Panc1 (cell line): ENCODE measurements around the gene ABCC1. TPM values are rescaled to one million over a fixed set of nuclear protein-coding genes. Genes with fewer than 3 reads are reported as not detected.

Experiments used
- ATAC-seq: fragments of 200-7000 bp; cut with Tn5 transposase; 2 replicates; pipeline ENCODE4 v1.9.1; 2020; ENCODE audit warnings: mild to moderate bottlenecking, moderate library complexity
- BruUV-seq: library from RNA; stranded (reverse); fragments of 400-500 nt; replicated peaks from 2 replicates; lab custom pipeline; 2021; lab: Mats Ljungman, UMichigan
- CTCF ChIA-PET: fragments of 300-600 bp; sonication (Branson Sonifier 250); formaldehyde crosslinking; loops from one replicate; lab custom pipeline; 2022; ENCODE audit warnings: antibody characterized with exemption; lab: Charles Lee
- POLR2A ChIA-PET: fragments of 300-600 bp; sonication (Branson Sonifier 250); formaldehyde crosslinking; loops from one replicate; lab custom pipeline; 2022; ENCODE audit warnings: antibody characterized with exemption; lab: Charles Lee
- DNase-seq: peaks from one replicate; pipeline ENCODE4 v3.0.0-alpha.2; 2010; ENCODE audit warnings: low read depth, low spot score
- H3K27ac ChIP-seq: 2 replicates; pipeline ENCODE4 v1.5.1; 2011; ENCODE audit warnings: mild to moderate bottlenecking, low read length, inconsistent platforms
- H3K27me3 ChIP-seq: fragments of 200-500 bp; sonication (Bioruptor generic); 2 replicates; pipeline ENCODE4 v1.6.0; 2014; ENCODE audit warnings: low read length, inconsistent platforms; ENCODE audit not compliant: control insufficient read depth, insufficient read depth
- H3K36me3 ChIP-seq: fragments of 200-500 bp; sonication (Bioruptor generic); 2 replicates; pipeline ENCODE4 v1.5.1; 2014; ENCODE audit warnings: inconsistent platforms, mild to moderate bottlenecking, low read length, moderate library complexity; ENCODE audit not compliant: control insufficient read depth, insufficient read depth
- H3K4me1 ChIP-seq: 2 replicates; pipeline ENCODE4 v1.5.1; 2011; ENCODE audit warnings: inconsistent platforms, mild to moderate bottlenecking, low read length, moderate library complexity; ENCODE audit not compliant: control insufficient read depth, insufficient read depth
- H3K4me3 ChIP-seq, 2 experiments: 2 replicates each; pipeline ENCODE4 v1.5.1; 2011 to 2012; ENCODE audit warnings: low read depth in 2 of 2, low read length in 2 of 2, mild to moderate bottlenecking in 2 of 2, inconsistent platforms in 1 of 2, moderate library complexity in 1 of 2
- H3K9me3 ChIP-seq: fragments of 200-500 bp; sonication (Bioruptor generic); 2 replicates; pipeline ENCODE4 v1.5.1; 2014; ENCODE audit warnings: low read depth, mild to moderate bottlenecking, inconsistent platforms, low read length, moderate library complexity; ENCODE audit not compliant: control insufficient read depth, insufficient read depth
- POLR2AphosphoS5 ChIP-seq: IDR thresholded peaks from 2 replicates; pipeline ENCODE4 v1.6.1; 2012; ENCODE audit warnings: mild to moderate bottlenecking, low read depth, low read length, moderate library complexity
- SIN3A ChIP-seq: IDR thresholded peaks from 2 replicates; pipeline ENCODE4 v1.6.1; 2012; ENCODE audit warnings: low read depth, mild to moderate bottlenecking, low read length, moderate library complexity, borderline replicate concordance; ENCODE audit not compliant: insufficient read depth
- TCF7L2 ChIP-seq: IDR thresholded peaks from 2 replicates; pipeline ENCODE4 v1.6.1; 2011; ENCODE audit warnings: mild to moderate bottlenecking, low read depth, low read length, inconsistent platforms
- in situ Hi-C: cut with HindIII; loops from 2 replicates; pipeline ENCODE4 v1.10.0; 2016; ENCODE audit warnings: low sequenced_read_pairs, low pct_unique_long_range_greater_than_20kb
- intact Hi-C: fragments of 100-400 bp; cut with micrococcal nuclease; formaldehyde crosslinking; loops from one replicate; pipeline ENCODE4 v1.10.0; 2022; ENCODE audit not compliant: unreplicated experiment
- total RNA-seq: library from RNA; stranded (reverse); gene quantifications from one replicate; pipeline ENCODE4 v1.2.1, GENCODE V29; 2021; ENCODE audit not compliant: unreplicated experiment
- TF ChIP-seq, protein P1 (sequence below): fragments of 450-650 bp; IDR thresholded peaks from 2 replicates; pipeline ENCODE4 v1.5.1; 2017; ENCODE audit warnings: mild to moderate bottlenecking
- TF ChIP-seq, protein P2 (sequence below), 2 experiments: IDR thresholded peaks; 2 replicates each; pipeline ENCODE4 v1.6.1; 2011 to 2012; ENCODE audit warnings: low read depth in 2 of 2, control low read depth in 1 of 2, low read length in 1 of 2, mild to moderate bottlenecking in 1 of 2, moderate library complexity in 1 of 2; ENCODE audit not compliant: insufficient read depth in 1 of 2

Gene ABCC1
- total RNA-seq, 1 experiment from 2014 or later = 296 TPM

DNA sequence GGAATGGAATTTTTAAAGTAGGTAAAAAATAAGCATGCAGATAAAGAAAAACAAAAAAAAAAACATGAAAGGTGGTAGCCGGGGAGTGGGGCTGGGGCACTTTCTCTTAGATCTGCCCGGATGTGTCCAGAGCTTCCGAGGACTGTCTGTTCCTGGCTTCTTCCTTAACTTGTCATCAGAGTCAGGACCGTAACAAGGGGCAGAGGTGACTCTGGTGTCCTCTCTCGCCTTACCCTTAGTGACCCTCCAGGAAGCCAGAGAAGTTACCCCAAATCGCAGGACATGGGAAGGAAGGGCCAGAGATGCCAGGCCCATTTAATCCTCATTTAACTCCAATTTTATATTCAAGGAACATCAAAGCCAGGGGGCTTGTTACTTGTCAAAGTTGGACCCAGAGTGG, 158.4 kb downstream of the ABCC1 start:
- CTCF ChIA-PET = interaction anchor here (0.7 kb wide), 1 partner anchor 74 kb away, joined by 4 read pairs; no protein-coding TSS in a partner anchor
- TF ChIP-seq, protein P1, sequence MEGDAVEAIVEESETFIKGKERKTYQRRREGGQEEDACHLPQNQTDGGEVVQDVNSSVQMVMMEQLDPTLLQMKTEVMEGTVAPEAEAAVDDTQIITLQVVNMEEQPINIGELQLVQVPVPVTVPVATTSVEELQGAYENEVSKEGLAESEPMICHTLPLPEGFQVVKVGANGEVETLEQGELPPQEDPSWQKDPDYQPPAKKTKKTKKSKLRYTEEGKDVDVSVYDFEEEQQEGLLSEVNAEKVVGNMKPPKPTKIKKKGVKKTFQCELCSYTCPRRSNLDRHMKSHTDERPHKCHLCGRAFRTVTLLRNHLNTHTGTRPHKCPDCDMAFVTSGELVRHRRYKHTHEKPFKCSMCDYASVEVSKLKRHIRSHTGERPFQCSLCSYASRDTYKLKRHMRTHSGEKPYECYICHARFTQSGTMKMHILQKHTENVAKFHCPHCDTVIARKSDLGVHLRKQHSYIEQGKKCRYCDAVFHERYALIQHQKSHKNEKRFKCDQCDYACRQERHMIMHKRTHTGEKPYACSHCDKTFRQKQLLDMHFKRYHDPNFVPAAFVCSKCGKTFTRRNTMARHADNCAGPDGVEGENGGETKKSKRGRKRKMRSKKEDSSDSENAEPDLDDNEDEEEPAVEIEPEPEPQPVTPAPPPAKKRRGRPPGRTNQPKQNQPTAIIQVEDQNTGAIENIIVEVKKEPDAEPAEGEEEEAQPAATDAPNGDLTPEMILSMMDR = no peak
- TF ChIP-seq TCF7L2 (no peak), SIN3A (no peak), POLR2AphosphoS5 (no peak)
- TF ChIP-seq, protein P2, sequence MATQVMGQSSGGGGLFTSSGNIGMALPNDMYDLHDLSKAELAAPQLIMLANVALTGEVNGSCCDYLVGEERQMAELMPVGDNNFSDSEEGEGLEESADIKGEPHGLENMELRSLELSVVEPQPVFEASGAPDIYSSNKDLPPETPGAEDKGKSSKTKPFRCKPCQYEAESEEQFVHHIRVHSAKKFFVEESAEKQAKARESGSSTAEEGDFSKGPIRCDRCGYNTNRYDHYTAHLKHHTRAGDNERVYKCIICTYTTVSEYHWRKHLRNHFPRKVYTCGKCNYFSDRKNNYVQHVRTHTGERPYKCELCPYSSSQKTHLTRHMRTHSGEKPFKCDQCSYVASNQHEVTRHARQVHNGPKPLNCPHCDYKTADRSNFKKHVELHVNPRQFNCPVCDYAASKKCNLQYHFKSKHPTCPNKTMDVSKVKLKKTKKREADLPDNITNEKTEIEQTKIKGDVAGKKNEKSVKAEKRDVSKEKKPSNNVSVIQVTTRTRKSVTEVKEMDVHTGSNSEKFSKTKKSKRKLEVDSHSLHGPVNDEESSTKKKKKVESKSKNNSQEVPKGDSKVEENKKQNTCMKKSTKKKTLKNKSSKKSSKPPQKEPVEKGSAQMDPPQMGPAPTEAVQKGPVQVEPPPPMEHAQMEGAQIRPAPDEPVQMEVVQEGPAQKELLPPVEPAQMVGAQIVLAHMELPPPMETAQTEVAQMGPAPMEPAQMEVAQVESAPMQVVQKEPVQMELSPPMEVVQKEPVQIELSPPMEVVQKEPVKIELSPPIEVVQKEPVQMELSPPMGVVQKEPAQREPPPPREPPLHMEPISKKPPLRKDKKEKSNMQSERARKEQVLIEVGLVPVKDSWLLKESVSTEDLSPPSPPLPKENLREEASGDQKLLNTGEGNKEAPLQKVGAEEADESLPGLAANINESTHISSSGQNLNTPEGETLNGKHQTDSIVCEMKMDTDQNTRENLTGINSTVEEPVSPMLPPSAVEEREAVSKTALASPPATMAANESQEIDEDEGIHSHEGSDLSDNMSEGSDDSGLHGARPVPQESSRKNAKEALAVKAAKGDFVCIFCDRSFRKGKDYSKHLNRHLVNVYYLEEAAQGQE (IDR thresholded peaks at IDR 0.05; ENCODE audit: insufficient read depth in 1 of 2, low read depth in 2 of 2, low read length in 1 of 2) = no peak
- Histone ChIP-seq H3K9me3 (no peaks in the 10 kb centered on the region), H3K27me3 (no peaks in the 10 kb centered on the region), H3K27ac (no peak overlapping the region), H3K36me3 (peaks cover 27% of the 10 kb centered on the region), H3K4me3 (no peak overlapping the region), H3K4me1 (no peaks in the 10 kb centered on the region)
- POLR2A ChIA-PET = no interaction called here
- ATAC-seq (no peak), DNase-seq (no peak)
- no TSS peak for BruUV-seq
- in situ Hi-C loops (no loop called here), intact Hi-C loops (no loop called here)

DNA sequence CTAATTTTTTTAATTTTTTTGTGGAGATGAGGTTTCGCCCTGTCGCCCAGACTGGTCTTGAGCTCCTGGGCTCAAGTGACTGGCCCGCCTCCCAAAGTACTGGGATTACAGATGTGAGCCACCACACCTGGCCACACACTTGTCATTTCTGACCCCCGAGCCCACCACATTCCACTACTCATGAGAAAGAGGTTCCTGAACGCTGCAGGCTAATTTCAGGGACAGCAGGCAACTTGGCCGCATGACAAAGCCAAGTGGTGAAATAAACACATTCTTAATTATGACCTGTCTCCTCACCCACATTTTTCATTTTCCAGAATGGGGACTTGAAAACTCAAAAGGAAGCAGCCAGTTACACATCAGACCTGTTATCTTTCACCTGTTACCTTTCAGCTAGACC, 159.3 kb downstream of the ABCC1 start:
- BruUV-seq = no TSS peak
- H3K4me1 ChIP-seq = no peaks in the 10 kb centered on the region
- ATAC-seq (no peak), DNase-seq (no peak)
- H3K27ac ChIP-seq = no peak overlapping the region
- CTCF ChIA-PET = no interaction called here
- H3K4me3 ChIP-seq = no peak overlapping the region
- H3K36me3 ChIP-seq = peaks cover 29% of the 10 kb centered on the region
- in situ Hi-C loops (no loop called here), intact Hi-C loops (no loop called here)
- H3K27me3 ChIP-seq = no peaks in the 10 kb centered on the region
- H3K9me3 ChIP-seq = no peaks in the 10 kb centered on the region
- POLR2A ChIA-PET = interaction anchor here (0.6 kb wide), 1 partner anchor 53 kb away, joined by 4 read pairs; no protein-coding TSS in a partner anchor
- TF ChIP-seq, protein P1 = no peak
- TF ChIP-seq TCF7L2 = no peak
- TF ChIP-seq POLR2AphosphoS5 = no peak
- TF ChIP-seq SIN3A = no peak
- TF ChIP-seq, protein P2 (IDR thresholded peaks at IDR 0.05; ENCODE audit: insufficient read depth in 1 of 2, low read depth in 2 of 2, low read length in 1 of 2) = no peak
